WTC11 (cell line): Measurements from ENCODE around the gene CACNA2D1.

Experiments used
- RORB ChIP-seq: fragments of 250-450 bp; sonication (Bioruptor Pico); IDR thresholded peaks from 2 replicates; pipeline ENCODE4 v1.9.0; 2021; ENCODE audit warnings: mild to moderate bottlenecking
- TF ChIP-seq, protein P1 (sequence below): fragments of 200-600 bp; IDR thresholded peaks from 2 replicates; pipeline ENCODE4 v1.8.0; 2022; ENCODE audit warnings: antibody characterized with exemption

DNA sequence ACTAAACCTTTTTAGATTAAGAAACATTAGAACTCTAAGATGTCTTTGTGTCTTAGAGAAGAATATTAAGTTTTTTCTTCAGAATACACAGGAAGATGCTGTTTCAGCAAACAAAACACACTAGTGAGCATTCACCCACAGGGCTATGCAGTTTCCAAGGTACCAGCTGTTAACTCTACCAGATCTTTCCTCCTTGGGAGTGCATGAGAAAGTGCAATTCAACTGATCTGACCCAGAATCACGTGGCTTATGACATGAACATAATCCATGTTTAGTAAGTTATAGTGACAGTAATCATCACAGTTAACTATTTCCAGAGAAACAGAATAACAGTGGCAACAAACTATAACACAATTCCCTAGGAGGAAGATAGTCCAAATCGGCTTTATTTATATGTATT is 270.7 kb downstream of the CACNA2D1 start:
- TF ChIP-seq, protein P1, sequence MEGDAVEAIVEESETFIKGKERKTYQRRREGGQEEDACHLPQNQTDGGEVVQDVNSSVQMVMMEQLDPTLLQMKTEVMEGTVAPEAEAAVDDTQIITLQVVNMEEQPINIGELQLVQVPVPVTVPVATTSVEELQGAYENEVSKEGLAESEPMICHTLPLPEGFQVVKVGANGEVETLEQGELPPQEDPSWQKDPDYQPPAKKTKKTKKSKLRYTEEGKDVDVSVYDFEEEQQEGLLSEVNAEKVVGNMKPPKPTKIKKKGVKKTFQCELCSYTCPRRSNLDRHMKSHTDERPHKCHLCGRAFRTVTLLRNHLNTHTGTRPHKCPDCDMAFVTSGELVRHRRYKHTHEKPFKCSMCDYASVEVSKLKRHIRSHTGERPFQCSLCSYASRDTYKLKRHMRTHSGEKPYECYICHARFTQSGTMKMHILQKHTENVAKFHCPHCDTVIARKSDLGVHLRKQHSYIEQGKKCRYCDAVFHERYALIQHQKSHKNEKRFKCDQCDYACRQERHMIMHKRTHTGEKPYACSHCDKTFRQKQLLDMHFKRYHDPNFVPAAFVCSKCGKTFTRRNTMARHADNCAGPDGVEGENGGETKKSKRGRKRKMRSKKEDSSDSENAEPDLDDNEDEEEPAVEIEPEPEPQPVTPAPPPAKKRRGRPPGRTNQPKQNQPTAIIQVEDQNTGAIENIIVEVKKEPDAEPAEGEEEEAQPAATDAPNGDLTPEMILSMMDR = no peak
- TF ChIP-seq RORB (CRISPR knock-in tag) = no peak
